Psoas muscle (tissue), 8 donors: Measurements from ENCODE around the gene SLC2A13. TPM values are rescaled to one million over a fixed set of nuclear protein-coding genes. Genes with fewer than 3 reads are reported as not detected.

Experiments
- ATAC-seq, 4 donors: fragments of 200-7000 bp; cut with Tn5 transposase; one replicate each; pipeline ENCODE4 v1.9.1; 2020; ENCODE audit warnings: moderate library complexity in 3 of 4, mild to moderate bottlenecking in 2 of 4
- DNase-seq, 2 donors: peaks; one replicate each; pipeline ENCODE4 v3.0.0-alpha.2; 2020
- H3K27ac ChIP-seq: fragments of 200-600 bp; one replicate; pipeline ENCODE4 v1.8.0; 2022
- H3K27me3 ChIP-seq, 3 donors: fragments of 200-600 bp in 1 of 3; one replicate each; pipeline versions ENCODE4 v1.6.1 to v1.8.0; 2013 to 2022; ENCODE audit warnings: low read length in 2 of 3, mild to moderate bottlenecking in 2 of 3, moderate library complexity in 1 of 3; ENCODE audit not compliant: insufficient read depth in 3 of 3
- H3K36me3 ChIP-seq, 2 donors: fragments of 200-600 bp in 1 of 2; one replicate each; pipeline versions ENCODE4 v1.6.1 to v1.8.0; 2013 to 2022; ENCODE audit warnings: low read depth in 1 of 2, mild to moderate bottlenecking in 1 of 2, moderate library complexity in 1 of 2; ENCODE audit not compliant: insufficient read depth in 1 of 2
- H3K4me1 ChIP-seq: fragments of 200-600 bp; one replicate; pipeline ENCODE4 v1.8.0; 2022
- H3K4me3 ChIP-seq: fragments of 200-600 bp; one replicate; pipeline ENCODE4 v1.8.0; 2022; ENCODE audit warnings: mild to moderate bottlenecking
- H3K9me3 ChIP-seq: fragments of 200-600 bp; one replicate; pipeline ENCODE4 v1.8.0; 2022
- CTCF ChIP-seq: fragments of 200-600 bp; IDR thresholded peaks from one replicate; pipeline ENCODE4 v1.8.0; 2022; ENCODE audit warnings: antibody characterized with exemption
- WGBS, 3 donors: extraction: QIAGEN DNeasy Blood & Tissue Kit; methylation state at CpG; one replicate each; pipeline versions ENCODE4 v1.1.6 to v1.1.7; 2013; 5-methylcytosine and 5-hydroxymethylcytosine counted together
- intact Hi-C, 2 donors: fragments of 100-400 bp; cut with DNase I; formaldehyde crosslinking; loops; one replicate each; pipeline versions ENCODE4 v1.11.0 to v1.14.2; 2022
- long read RNA-seq, 2 donors: library from polyadenylated mRNA; unstranded; transcript quantifications; one replicate each; pipeline ENCODE4 v2.0.0, GENCODE V29; 2021
- polyA plus RNA-seq, 3 donors: library from polyadenylated mRNA; stranded (reverse); fragments of 200-250 nt; gene quantifications; one replicate each; pipeline ENCODE4 v1.2.3, GENCODE V29; 2013
- total RNA-seq, 4 donors: library from RNA; stranded (reverse); fragmentation: NEBNext Ultra II Directional in 2 of 4; extraction: Animal tissue kit (Norgen Biotek cat#: 25700) in 2 of 4; gene quantifications; one replicate each; pipeline versions ENCODE4 v1.2.1 to v1.2.4, GENCODE V29; 2021 to 2023
- donor health status: healthy with polysubstance abuse.
- donor health status: DM: no; HTN: no; CAD: no; lungs with moderate emphysema.
- donor health status: Bipolar disorder and iron deficiency.
- donor health status: healthy.
- donor health status: DM: yes; HTN: yes; CAD: no.
- donor health status: DM: no; HTN: no; CAD: no.
- donor health status: DM: no; HTN: no; CAD: no.
- donor health status: DM: yes; HTN: yes; CAD: no.

SLC2A13 gene
- total RNA-seq (1 to 10 TPM in 3 of 4 donors, under 1 TPM in 1; 0.80 to 1.7 (median 1.6) TPM), polyA plus RNA-seq (under 1 TPM; 0.39 to 0.95 (median 0.81) TPM)
- long read RNA-seq, donor 1, full-length matches to known transcripts = 2 of 2 reads
- long read RNA-seq, donor 1, partial matches to known transcripts = 0 of 2 reads
- long read RNA-seq, donor 1, other reads (novel, unspliced or antisense) = 0 of 2 reads
- long read RNA-seq, donor 2, partial matches to known transcripts = 0 of 1 reads
- long read RNA-seq, donor 2, other reads (novel, unspliced or antisense) = 1 of 1 reads

DNA sequence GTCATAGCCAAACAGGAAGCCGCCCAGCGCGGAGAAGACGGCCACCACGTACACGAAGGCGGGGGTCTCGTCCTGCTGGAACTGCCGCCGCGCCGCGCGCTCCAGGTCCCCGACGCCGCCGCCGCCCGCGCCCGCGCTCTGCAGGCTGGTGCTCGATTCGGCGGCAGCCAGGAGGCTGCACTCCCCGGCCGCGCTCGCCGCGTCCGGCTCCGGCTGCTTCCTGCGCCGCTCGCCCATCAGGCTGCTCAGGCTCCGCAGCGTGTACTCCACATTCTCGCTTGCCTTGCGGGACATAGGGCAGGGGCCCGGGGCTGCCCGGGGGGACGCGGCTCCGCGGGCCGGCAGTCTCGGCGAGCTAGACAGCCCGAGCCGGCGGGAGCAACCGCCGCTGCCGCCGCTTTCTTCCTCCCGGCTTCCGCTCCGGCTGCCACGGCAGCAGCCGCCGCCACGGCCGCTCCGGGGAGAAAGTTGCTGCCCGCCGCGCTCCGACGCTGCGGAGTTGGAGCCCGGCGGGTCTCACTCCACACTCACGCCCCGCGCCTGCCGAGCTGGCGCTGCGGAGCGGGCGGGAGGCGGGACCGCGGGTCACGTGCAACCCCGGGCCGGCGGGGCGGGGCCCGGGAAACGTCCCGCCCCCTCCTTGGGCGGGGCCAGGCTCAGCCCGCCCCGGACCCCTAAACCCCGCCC is at the start of gene SLC2A13:
TSS of gene SLC2A13 (minus strand) at position 567 of the 687 bp plus-strand sequence. CDS start at position 294, 273 bp downstream.
- intact Hi-C loops = loop anchor here (2.0 to 10.0 kb wide), 3 partner anchors 95 to 341 kb away; no protein-coding TSS in a partner anchor
- no peak for TF ChIP-seq CTCF
- peak; percentile 97 to 99 (median 98) for ATAC-seq
- Histone ChIP-seq H3K4me1 (peaks cover 3% of the 10 kb centered on the region), H3K36me3 (no peaks in the 10 kb centered on the region), H3K27ac (peak within 1 kb of the TSS; percentile 78), H3K27me3 (no peaks in the 10 kb centered on the region), H3K9me3 (no peaks in the 10 kb centered on the region), H3K4me3 (peak within 1 kb of the TSS; percentile 92)
- peak; percentile 75 to 86 for DNase-seq
- 0 to 1% (median 1%) methylated on average over 67 to 97 of the region's 97 CpGs for WGBS, 3 donors

- Histone ChIP-seq H3K36me3 (no peaks in the 10 kb centered on the region), H3K27me3 (no peaks in the 10 kb centered on the region), H3K27ac (no peak overlapping the region), H3K9me3 (no peaks in the 10 kb centered on the region), H3K4me1 (no peaks in the 10 kb centered on the region), H3K4me3 (no peak overlapping the region)
- WGBS, 3 donors = 85 to 89% (median 87%) methylated on average over 4 of the region's 4 CpGs
- DNase-seq (no peak), ATAC-seq (no peak)
- TF ChIP-seq CTCF = no peak
- intact Hi-C loops = loop anchor here (5.0 to 10.0 kb wide), 3 partner anchors 70 to 160 kb away; partner anchors contain the start of gene LRRK2 (in 1 of the 2)
These were observed 48.5 kb upstream of the SLC2A13 start for GRCh38 chr12:40154381-40154780.

DNA sequence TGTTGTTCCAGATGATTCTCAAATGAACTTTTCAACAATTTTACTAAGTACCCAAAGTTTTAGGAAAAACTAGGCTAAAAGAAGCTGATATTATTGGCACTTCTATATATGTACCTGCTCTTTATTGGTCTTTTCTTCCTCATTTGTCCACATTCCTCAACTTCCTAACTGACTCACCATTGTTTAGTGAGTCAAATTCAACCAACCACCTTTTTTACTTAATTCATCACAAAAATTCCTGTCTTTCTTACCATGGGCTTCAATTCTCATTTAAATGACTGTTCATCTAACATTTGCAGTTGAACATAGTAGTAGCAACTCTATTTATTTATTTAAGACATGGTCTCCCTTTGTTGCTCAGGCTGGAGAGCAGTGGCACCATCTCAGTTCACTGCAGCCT is 47.6 kb upstream of the SLC2A13 start:
- ATAC-seq (no peak), DNase-seq (no peak)
- intact Hi-C loops = loop anchor here (5.0 to 10.0 kb wide), 3 partner anchors 71 to 161 kb away; partner anchors contain the start of gene LRRK2 (in 1 of the 2)
- Histone ChIP-seq H3K27me3 (no peaks in the 10 kb centered on the region), H3K27ac (no peak overlapping the region), H3K4me3 (no peak overlapping the region), H3K9me3 (no peaks in the 10 kb centered on the region), H3K36me3 (no peaks in the 10 kb centered on the region), H3K4me1 (no peaks in the 10 kb centered on the region)
- no peak for TF ChIP-seq CTCF

- no peak overlapping the region for H3K27ac ChIP-seq
- 26 to 30% (median 26%) methylated on average over 4 of the region's 4 CpGs for WGBS, 3 donors
- intact Hi-C loops = loop anchor here (5.0 to 10.0 kb wide), 3 partner anchors 72 to 162 kb away; partner anchors contain the start of gene LRRK2 (in 1 of the 2)
- ATAC-seq (peak in 2 of 4 donors; percentile 46 to 74), DNase-seq (peak in 1 of 2 donors; percentile 54)
- peak; percentile 78 for TF ChIP-seq CTCF
- no peaks in the 10 kb centered on the region for H3K36me3 ChIP-seq
- H3K9me3 ChIP-seq = no peaks in the 10 kb centered on the region
- no peak overlapping the region for H3K4me3 ChIP-seq
- H3K27me3 ChIP-seq = no peaks in the 10 kb centered on the region
- H3K4me1 ChIP-seq = no peaks in the 10 kb centered on the region
These were observed 47.0 kb upstream of the SLC2A13 start for GRCh38 chr12:40152783-40153383.
